ENCODE results near the gene CMIP. TPM values are rescaled to one million over a fixed set of nuclear protein-coding genes. Genes with fewer than 3 reads are reported as not detected.

Gene CMIP
- polyA plus RNA-seq, 1 donor from 2014 or later = 15.1 TPM

- H3K36me3 ChIP-seq (ENCODE audit: insufficient read depth, low read length) = no peaks in the 10 kb centered on the region
- no peaks in the 10 kb centered on the region for H3K9me2 ChIP-seq (ENCODE audit: insufficient read depth, low read length)
- peaks cover 36% of the 10 kb centered on the region for H3K79me2 ChIP-seq (replicated peaks; ENCODE audit: insufficient read depth, low read length)
- H3F3A ChIP-seq (ENCODE audit: insufficient read depth, low read length, poor library complexity, severe bottlenecking) = no peaks in the 10 kb centered on the region
- H4K20me1 ChIP-seq (ENCODE audit: insufficient read depth) = peaks cover 9% of the 10 kb centered on the region
- TF ChIP-seq RAD21 (conservative IDR thresholded peaks at IDR 0.05) = no peak
- no peak for TF ChIP-seq POLR2AphosphoS5 (IDR thresholded peaks at IDR 0.05)
- TF ChIP-seq MXI1 (conservative IDR thresholded peaks at IDR 0.05; ENCODE audit: poor library complexity, severe bottlenecking) = no peak
- no peak for TF ChIP-seq CTCF (IDR thresholded peaks at IDR 0.05; ENCODE audit: poor library complexity, severe bottlenecking)
- no peak for TF ChIP-seq EZH2 (IDR thresholded peaks at IDR 0.05; ENCODE audit: borderline replicate concordance, insufficient read depth, low read length, poor library complexity, severe bottlenecking)
- no peak for TF ChIP-seq EP300 (conservative IDR thresholded peaks at IDR 0.05; ENCODE audit: poor library complexity, severe bottlenecking)
- TF ChIP-seq TAF1 (IDR thresholded peaks at IDR 0.05; ENCODE audit: low read depth) = no peak
- no peak for TF ChIP-seq REST (IDR thresholded peaks at IDR 0.05; ENCODE audit: borderline replicate concordance)
- TF ChIP-seq SMC3 (conservative IDR thresholded peaks at IDR 0.05; ENCODE audit: poor library complexity) = no peak
- no peak overlapping the region for H3K4me2 ChIP-seq (ENCODE audit: low read length)
- H3K9ac ChIP-seq (ENCODE audit: low read length) = no peak overlapping the region
- H3K4me3 ChIP-seq (ENCODE audit: low read length) = no peak overlapping the region
- no peak overlapping the region for H2AFZ ChIP-seq (ENCODE audit: low read depth, low read length)
- no peaks in the 10 kb centered on the region for H3K9me3 ChIP-seq (ENCODE audit: low read length)
- H3K27ac ChIP-seq (ENCODE audit: low read length) = no peak overlapping the region
- H3K27me3 ChIP-seq (ENCODE audit: insufficient read depth, low read depth, low read length) = no peaks in the 10 kb centered on the region
These were observed 49.8 kb downstream of the CMIP start for GRCh38 chr16:81494434-81494806.

- Histone ChIP-seq H3K27me3 (ENCODE audit: insufficient read depth, low read depth, low read length) (no peaks in the 10 kb centered on the region), H3K4me3 (ENCODE audit: low read length) (no peak overlapping the region), H3K79me2 (replicated peaks; ENCODE audit: insufficient read depth, low read length) (peaks cover 38% of the 10 kb centered on the region), H2AFZ (ENCODE audit: low read depth, low read length) (no peak overlapping the region), H3F3A (ENCODE audit: insufficient read depth, low read length, poor library complexity, severe bottlenecking) (no peaks in the 10 kb centered on the region), H4K20me1 (ENCODE audit: insufficient read depth) (peaks cover 6% of the 10 kb centered on the region), H3K9me2 (ENCODE audit: insufficient read depth, low read length) (no peaks in the 10 kb centered on the region), H3K27ac (ENCODE audit: low read length) (no peak overlapping the region), H3K4me2 (ENCODE audit: low read length) (no peak overlapping the region), H3K9me3 (ENCODE audit: low read length) (no peaks in the 10 kb centered on the region), H3K36me3 (ENCODE audit: insufficient read depth, low read length) (no peaks in the 10 kb centered on the region), H3K9ac (ENCODE audit: low read length) (no peak overlapping the region)
- TF ChIP-seq CTCF (IDR thresholded peaks at IDR 0.05; ENCODE audit: poor library complexity, severe bottlenecking) (no peak), SMC3 (conservative IDR thresholded peaks at IDR 0.05; ENCODE audit: poor library complexity) (no peak), POLR2AphosphoS5 (IDR thresholded peaks at IDR 0.05) (no peak), MXI1 (conservative IDR thresholded peaks at IDR 0.05; ENCODE audit: poor library complexity, severe bottlenecking) (no peak), REST (IDR thresholded peaks at IDR 0.05; ENCODE audit: borderline replicate concordance) (no peak), TAF1 (IDR thresholded peaks at IDR 0.05; ENCODE audit: low read depth) (no peak), RAD21 (conservative IDR thresholded peaks at IDR 0.05) (no peak), EZH2 (IDR thresholded peaks at IDR 0.05; ENCODE audit: borderline replicate concordance, insufficient read depth, low read length, poor library complexity, severe bottlenecking) (no peak), EP300 (conservative IDR thresholded peaks at IDR 0.05; ENCODE audit: poor library complexity, severe bottlenecking) (no peak)
These were observed 50.3 kb downstream of the CMIP start for GRCh38 chr16:81494888-81495287.
